ENCODE measurements around the gene SYTL1. TPM values are rescaled to one million over a fixed set of nuclear protein-coding genes. Genes with fewer than 3 reads are reported as not detected.

The SYTL1 gene
- total and polyA plus RNA-seq, 2 experiments from 2014 or later: not detected

- Histone ChIP-seq H3K36me3 (ENCODE audit: low read depth) (no peaks in the 10 kb centered on the region), H3K4me1 (ENCODE audit: insufficient read depth) (peaks cover 12% of the 10 kb centered on the region), H3K9me3 (ENCODE audit: low read depth) (no peaks in the 10 kb centered on the region), H4K20me1 (ENCODE audit: insufficient read depth) (no peaks in the 10 kb centered on the region), H3K9me2 (ENCODE audit: insufficient read depth) (no peaks in the 10 kb centered on the region), H3K4me2 (ENCODE audit: unreplicated experiment) (peak overlapping the region; percentile 79), H3K9ac (peak overlapping the region; percentile 84), H3K27ac (no peak overlapping the region), H3K27me3 (replicated peaks; ENCODE audit: insufficient read depth) (no peaks in the 10 kb centered on the region), H3K4me3 (peak overlapping the region; percentile 90), H3F3A (ENCODE audit: insufficient read depth) (peaks cover 6% of the 10 kb centered on the region; the same call in 1 of the 2 replicates), H2AFZ (peak overlapping the region; percentile 78), H3K79me2 (ENCODE audit: insufficient read depth) (no peaks in the 10 kb centered on the region)
- in situ Hi-C loops (cut with MboI): loop anchor here (5.0 kb wide), 2 partner anchors 91 to 291 kb away; no protein-coding TSS in a partner anchor
- WGBS, 2 experiments (ENCODE audit: low coverage in 1 of 2, low lambda C conversion rate in 2 of 2, missing lambda C conversion rate in 2 of 2): 31 to 32% methylated on average over 26 to 30 of the region's 30 CpGs
- no peak for DNase-seq
- no peak for TF ChIP-seq EZH2phosphoT487 (IDR thresholded peaks at IDR 0.05; ENCODE audit: insufficient read depth, low read depth)
- no peak for TF ChIP-seq EZH2 (IDR thresholded peaks at IDR 0.05; ENCODE audit: insufficient read depth, poor library complexity, severe bottlenecking)
These were observed 51.2 kb downstream of the SYTL1 start for GRCh38 chr1:27392778-27393635.

DNA sequence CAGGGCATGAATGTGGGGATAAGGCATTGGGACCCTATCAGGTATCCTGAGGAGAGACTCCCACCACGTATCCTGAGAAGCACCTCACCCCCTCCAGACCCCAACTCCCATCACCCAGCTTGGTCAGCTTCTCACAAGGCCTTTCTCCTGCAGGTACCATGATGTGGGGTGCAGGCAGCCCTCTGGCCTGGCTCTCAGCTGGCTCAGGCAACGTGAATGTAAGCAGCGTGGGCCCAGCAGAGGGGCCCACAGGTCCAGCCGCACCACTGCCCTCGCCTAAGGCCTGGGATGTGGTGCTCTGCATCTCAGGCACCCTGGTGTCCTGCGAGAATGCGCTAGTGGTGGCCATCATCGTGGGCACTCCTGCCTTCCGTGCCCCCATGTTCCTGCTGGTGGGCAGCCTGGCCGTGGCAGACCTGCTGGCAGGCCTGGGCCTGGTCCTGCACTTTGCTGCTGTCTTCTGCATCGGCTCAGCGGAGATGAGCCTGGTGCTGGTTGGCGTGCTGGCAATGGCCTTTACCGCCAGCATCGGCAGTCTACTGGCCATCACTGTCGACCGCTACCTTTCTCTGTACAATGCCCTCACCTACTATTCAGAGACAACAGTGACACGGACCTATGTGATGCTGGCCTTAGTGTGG lies 51.9 kb downstream of the SYTL1 start:
- Histone ChIP-seq H3K27ac (no peak overlapping the region), H3K4me2 (ENCODE audit: unreplicated experiment) (no peak overlapping the region), H3K4me1 (ENCODE audit: insufficient read depth) (peaks cover 12% of the 10 kb centered on the region), H3K9me2 (ENCODE audit: insufficient read depth) (no peaks in the 10 kb centered on the region), H3K27me3 (replicated peaks; ENCODE audit: insufficient read depth) (no peaks in the 10 kb centered on the region), H3K9me3 (ENCODE audit: low read depth) (no peaks in the 10 kb centered on the region), H2AFZ (no peak overlapping the region), H4K20me1 (ENCODE audit: insufficient read depth) (no peaks in the 10 kb centered on the region), H3K9ac (no peak overlapping the region), H3K4me3 (no peak overlapping the region), H3K36me3 (ENCODE audit: low read depth) (no peaks in the 10 kb centered on the region), H3K79me2 (ENCODE audit: insufficient read depth) (no peaks in the 10 kb centered on the region), H3F3A (ENCODE audit: insufficient read depth) (peaks cover 6% of the 10 kb centered on the region; the same call in 1 of the 2 replicates)
- in situ Hi-C loops (cut with MboI): loop anchor here (5.0 kb wide), 2 partner anchors 91 to 291 kb away; no protein-coding TSS in a partner anchor
- DNase-seq: no peak
- 93 to 96% methylated on average over 18 of the region's 18 CpGs for whole genome bisulfite sequencing, 2 experiments (ENCODE audit: low coverage in 1 of 2, low lambda C conversion rate in 2 of 2, missing lambda C conversion rate in 2 of 2)
- TF ChIP-seq EZH2phosphoT487 (IDR thresholded peaks at IDR 0.05; ENCODE audit: insufficient read depth, low read depth) (no peak), EZH2 (IDR thresholded peaks at IDR 0.05; ENCODE audit: insufficient read depth, poor library complexity, severe bottlenecking) (no peak)

DNA sequence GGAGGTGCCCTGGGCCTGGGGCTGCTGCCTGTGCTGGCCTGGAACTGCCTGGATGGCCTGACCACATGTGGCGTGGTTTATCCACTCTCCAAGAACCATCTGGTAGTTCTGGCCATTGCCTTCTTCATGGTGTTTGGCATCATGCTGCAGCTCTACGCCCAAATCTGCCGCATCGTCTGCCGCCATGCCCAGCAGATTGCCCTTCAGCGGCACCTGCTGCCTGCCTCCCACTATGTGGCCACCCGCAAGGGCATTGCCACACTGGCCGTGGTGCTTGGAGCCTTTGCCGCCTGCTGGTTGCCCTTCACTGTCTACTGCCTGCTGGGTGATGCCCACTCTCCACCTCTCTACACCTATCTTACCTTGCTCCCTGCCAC lies 52.4 kb downstream of the SYTL1 start:
- H4K20me1 ChIP-seq (ENCODE audit: insufficient read depth): no peaks in the 10 kb centered on the region
- H3K27me3 ChIP-seq (replicated peaks; ENCODE audit: insufficient read depth): no peaks in the 10 kb centered on the region
- in situ Hi-C loops (cut with MboI): loop anchor here (5.0 kb wide), 2 partner anchors 92 to 292 kb away; no protein-coding TSS in a partner anchor
- DNase-seq: no peak
- H3K4me1 ChIP-seq (ENCODE audit: insufficient read depth): peaks cover 12% of the 10 kb centered on the region
- TF ChIP-seq EZH2phosphoT487 (IDR thresholded peaks at IDR 0.05; ENCODE audit: insufficient read depth, low read depth): no peak
- no peak for TF ChIP-seq EZH2 (IDR thresholded peaks at IDR 0.05; ENCODE audit: insufficient read depth, poor library complexity, severe bottlenecking)
- no peaks in the 10 kb centered on the region for H3K79me2 ChIP-seq (ENCODE audit: insufficient read depth)
- no peak overlapping the region for H2AFZ ChIP-seq
- H3K4me2 ChIP-seq (ENCODE audit: unreplicated experiment): no peak overlapping the region
- H3K4me3 ChIP-seq: no peak overlapping the region
- 98 to 100% methylated on average over 9 of the region's 9 CpGs for WGBS, 2 experiments (ENCODE audit: low coverage in 1 of 2, low lambda C conversion rate in 2 of 2, missing lambda C conversion rate in 2 of 2)
- H3K9me3 ChIP-seq (ENCODE audit: low read depth): no peaks in the 10 kb centered on the region
- H3K9ac ChIP-seq: no peak overlapping the region
- no peaks in the 10 kb centered on the region for H3K36me3 ChIP-seq (ENCODE audit: low read depth)
- peaks cover 6% of the 10 kb centered on the region; the same call in 1 of the 2 replicates for H3F3A ChIP-seq (ENCODE audit: insufficient read depth)
- no peak overlapping the region for H3K27ac ChIP-seq
- no peaks in the 10 kb centered on the region for H3K9me2 ChIP-seq (ENCODE audit: insufficient read depth)

DNA sequence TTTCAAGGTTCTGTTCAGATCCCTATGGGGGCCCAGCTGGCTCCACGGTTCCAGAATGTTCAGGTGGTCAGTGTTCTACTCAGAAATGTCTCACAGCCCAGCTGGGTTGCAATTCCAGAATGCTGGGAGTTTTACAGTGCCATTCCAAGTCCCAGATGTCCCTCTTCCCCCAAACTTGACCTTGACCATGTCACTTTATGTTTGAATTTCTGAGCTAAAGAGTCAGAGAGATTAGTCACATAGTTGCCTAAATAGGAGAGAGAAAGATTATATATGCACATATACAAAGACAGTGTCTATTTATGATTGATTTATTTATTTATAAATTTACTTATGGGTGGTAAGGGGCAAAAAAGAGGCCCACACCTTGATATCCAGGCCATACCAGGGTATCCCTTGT lies 53.1 kb downstream of the SYTL1 start:
- Histone ChIP-seq H3K4me1 (ENCODE audit: insufficient read depth) (peaks cover 12% of the 10 kb centered on the region), H3K4me2 (ENCODE audit: unreplicated experiment) (peak overlapping the region; percentile 26), H3K27ac (peak overlapping the region; percentile 28), H3K79me2 (ENCODE audit: insufficient read depth) (no peaks in the 10 kb centered on the region), H3K36me3 (ENCODE audit: low read depth) (no peaks in the 10 kb centered on the region), H3K9me3 (ENCODE audit: low read depth) (no peaks in the 10 kb centered on the region), H4K20me1 (ENCODE audit: insufficient read depth) (no peaks in the 10 kb centered on the region), H3K9me2 (ENCODE audit: insufficient read depth) (no peaks in the 10 kb centered on the region), H3F3A (ENCODE audit: insufficient read depth) (peaks cover 6% of the 10 kb centered on the region; the same call in 1 of the 2 replicates), H3K9ac (no peak overlapping the region; the same call in 1 of the 2 replicates), H3K4me3 (no peak overlapping the region), H3K27me3 (replicated peaks; ENCODE audit: insufficient read depth) (no peaks in the 10 kb centered on the region), H2AFZ (no peak overlapping the region)
- TF ChIP-seq EZH2phosphoT487 (IDR thresholded peaks at IDR 0.05; ENCODE audit: insufficient read depth, low read depth) (no peak), EZH2 (IDR thresholded peaks at IDR 0.05; ENCODE audit: insufficient read depth, poor library complexity, severe bottlenecking) (no peak)
- 36 to 55% methylated on average over 1 of the region's 1 CpG for WGBS, 2 experiments (ENCODE audit: low coverage in 1 of 2, low lambda C conversion rate in 2 of 2, missing lambda C conversion rate in 2 of 2)
- in situ Hi-C loops (cut with MboI): loop anchor here (5.0 kb wide), 2 partner anchors 93 to 293 kb away; no protein-coding TSS in a partner anchor
- peak; percentile 54 for DNase-seq

Data from GM23248 (cell line).